OCI-LY1 (cell line): ENCODE data around the gene PYGB.

Experiments
- H2AFZ ChIP-seq: fragments of 200-600 bp; sonication (generic), shearing (Covaris generic); 2 replicates; pipeline ENCODE4 v1.6.0; 2014; ENCODE audit warnings: antibody characterized with exemption, mild to moderate bottlenecking, low read length
- H3F3A ChIP-seq: fragments of 200-600 bp; sonication (generic), shearing (Covaris generic); 2 replicates; pipeline ENCODE4 v1.6.0; 2014; ENCODE audit warnings: mild to moderate bottlenecking, antibody characterized with exemption, low read length, moderate library complexity; ENCODE audit not compliant: insufficient read depth
- H3K27ac ChIP-seq: fragments of 200-600 bp; sonication (generic); 2 replicates; pipeline ENCODE4 v1.5.1; 2014; ENCODE audit warnings: low read length, mixed run types, mild to moderate bottlenecking, low read depth; ENCODE audit not compliant: poor library complexity, severe bottlenecking
- H3K27me3 ChIP-seq: fragments of 200-600 bp; sonication (generic); 2 replicates; pipeline ENCODE4 v1.6.0; 2014; ENCODE audit warnings: antibody characterized with exemption, mild to moderate bottlenecking, low read length, moderate library complexity; ENCODE audit not compliant: insufficient read depth
- H3K36me3 ChIP-seq: fragments of 200-600 bp; sonication (generic); 2 replicates; pipeline ENCODE4 v1.6.1; 2014; ENCODE audit warnings: mild to moderate bottlenecking, antibody characterized with exemption, low read length, moderate library complexity, mixed read lengths; ENCODE audit not compliant: insufficient read depth
- H3K4me1 ChIP-seq: fragments of 200-600 bp; sonication (generic); 2 replicates; pipeline ENCODE4 v1.5.1; 2014; ENCODE audit warnings: mild to moderate bottlenecking, low read length, moderate library complexity; ENCODE audit not compliant: insufficient read depth, severe bottlenecking
- H3K4me2 ChIP-seq: fragments of 200-600 bp; sonication (generic), shearing (Covaris generic); 2 replicates; pipeline ENCODE4 v1.6.1; 2014; ENCODE audit warnings: low read length
- H3K4me3 ChIP-seq: fragments of 200-600 bp; sonication (generic); 2 replicates; pipeline ENCODE4 v1.5.1; 2014; ENCODE audit warnings: low read length, low read depth, mild to moderate bottlenecking, mixed read lengths; ENCODE audit not compliant: poor library complexity, severe bottlenecking
- H3K79me2 ChIP-seq: fragments of 200-600 bp; shearing (Covaris generic); 2 replicates; pipeline ENCODE4 v1.6.1; 2016; ENCODE audit warnings: mixed run types, low read length, mixed read lengths; ENCODE audit not compliant: insufficient read depth
- H3K9ac ChIP-seq: fragments of 200-600 bp; sonication (generic), shearing (Covaris generic); 2 replicates; pipeline ENCODE4 v1.6.1; 2014; ENCODE audit warnings: mild to moderate bottlenecking, low read length, mixed read lengths
- H3K9me2 ChIP-seq: fragments of 200-600 bp; sonication (generic), shearing (Covaris generic); 2 replicates; pipeline ENCODE4 v1.6.1; 2014; ENCODE audit warnings: low read depth, mild to moderate bottlenecking, low read length, mixed read lengths
- H3K9me3 ChIP-seq: fragments of 200-600 bp; shearing (Covaris generic); 2 replicates; pipeline ENCODE4 v1.6.1; 2014; ENCODE audit warnings: low read length, mixed read lengths
- H4K20me1 ChIP-seq: fragments of 200-600 bp; sonication (generic), shearing (Covaris generic); 2 replicates; pipeline ENCODE4 v1.6.0; 2016; ENCODE audit warnings: mild to moderate bottlenecking, low read length; ENCODE audit not compliant: insufficient read depth
- CTCF ChIP-seq: fragments of 200-600 bp; sonication (generic), shearing (Covaris generic); IDR thresholded peaks from 2 replicates; pipeline ENCODE4 v1.5.1; 2017; ENCODE audit warnings: mild to moderate bottlenecking, antibody characterized with exemption, low read length, moderate library complexity, mixed read lengths
- EZH2 ChIP-seq: fragments of 200-600 bp; sonication (generic), shearing (Covaris generic); IDR thresholded peaks from 2 replicates; pipeline ENCODE4 v1.8.0; 2017; ENCODE audit warnings: borderline replicate concordance, mixed run types, mild to moderate bottlenecking, antibody characterized with exemption, low read length, moderate library complexity, mixed read lengths

PYGB gene

GRCh38 chr20:25273541-25274358, 25.9 kb downstream of the PYGB start:
- Histone ChIP-seq H3F3A (no peaks in the 10 kb centered on the region), H3K9ac (no peak overlapping the region), H3K4me3 (no peak overlapping the region), H3K4me2 (no peak overlapping the region), H3K36me3 (peaks cover 61% of the 10 kb centered on the region), H3K27me3 (no peaks in the 10 kb centered on the region), H2AFZ (no peak overlapping the region), H3K79me2 (no peaks in the 10 kb centered on the region), H3K4me1 (peaks cover 12% of the 10 kb centered on the region), H3K27ac (no peak overlapping the region), H3K9me2 (no peaks in the 10 kb centered on the region), H3K9me3 (no peaks in the 10 kb centered on the region), H4K20me1 (no peaks in the 10 kb centered on the region)
- TF ChIP-seq CTCF (no peak), EZH2 (no peak)

GRCh38 chr20:25274481-25274880, 26.6 kb downstream of the PYGB start:
- Histone ChIP-seq H4K20me1 (no peaks in the 10 kb centered on the region), H3K27me3 (no peaks in the 10 kb centered on the region), H3K79me2 (no peaks in the 10 kb centered on the region), H3K4me3 (no peak overlapping the region), H3K9ac (no peak overlapping the region), H2AFZ (no peak overlapping the region), H3K27ac (no peak overlapping the region), H3K36me3 (peaks cover 60% of the 10 kb centered on the region), H3K9me2 (no peaks in the 10 kb centered on the region), H3F3A (no peaks in the 10 kb centered on the region), H3K4me2 (no peak overlapping the region), H3K4me1 (peaks cover 15% of the 10 kb centered on the region), H3K9me3 (no peaks in the 10 kb centered on the region)
- TF ChIP-seq CTCF (no peak), EZH2 (no peak)

- H3K79me2 ChIP-seq: no peaks in the 10 kb centered on the region
- H2AFZ ChIP-seq: no peak overlapping the region
- H3K9me2 ChIP-seq: no peaks in the 10 kb centered on the region
- H3K9me3 ChIP-seq: no peaks in the 10 kb centered on the region
- TF ChIP-seq CTCF (no peak), EZH2 (no peak)
- peaks cover 55% of the 10 kb centered on the region for H3K36me3 ChIP-seq
- no peaks in the 10 kb centered on the region for H4K20me1 ChIP-seq
- H3K9ac ChIP-seq: no peak overlapping the region
- H3K4me3 ChIP-seq: no peak overlapping the region
- H3F3A ChIP-seq: no peaks in the 10 kb centered on the region
- H3K4me2 ChIP-seq: no peak overlapping the region
- peaks cover 22% of the 10 kb centered on the region for H3K4me1 ChIP-seq
- no peaks in the 10 kb centered on the region for H3K27me3 ChIP-seq
- no peak overlapping the region for H3K27ac ChIP-seq
Measured at GRCh38 chr20:25274891-25275812, 27.3 kb downstream of the PYGB start.
